Mesenchymal stem cell (in vitro differentiated cells and primary cell): ENCODE results near the gene YTHDC2.

Source experiments
- DNase-seq: peaks from one replicate; pipeline ENCODE4 v3.0.0-alpha.2; 2013
- H2AFZ ChIP-seq: one replicate; pipeline ENCODE4 v1.6.1; 2013; ENCODE audit warnings: low read depth, mild to moderate bottlenecking, control low read depth, inconsistent platforms, low read length, moderate library complexity
- H2AK5ac ChIP-seq: 2 replicates; pipeline ENCODE4 v1.6.1; 2013; ENCODE audit warnings: low read length, moderate library complexity, mild to moderate bottlenecking, inconsistent platforms; ENCODE audit not compliant: severe bottlenecking
- H2BK120ac ChIP-seq: one replicate; pipeline ENCODE4 v1.6.1; 2013; ENCODE audit warnings: low read depth, mild to moderate bottlenecking, inconsistent platforms, low read length, moderate library complexity
- H2BK12ac ChIP-seq, 2 experiments: one replicate each; pipeline ENCODE4 v1.6.1; 2013; ENCODE audit warnings: inconsistent platforms in 2 of 2, low read length in 2 of 2, mild to moderate bottlenecking in 2 of 2, moderate library complexity in 2 of 2, control low read depth in 1 of 2
- H2BK15ac ChIP-seq: one replicate; pipeline ENCODE4 v1.6.1; 2013; ENCODE audit warnings: mild to moderate bottlenecking, low read depth, inconsistent platforms; ENCODE audit not compliant: poor library complexity, severe bottlenecking
- H2BK5ac ChIP-seq: 2 replicates; pipeline ENCODE4 v1.6.1; 2013; ENCODE audit warnings: low read depth, mild to moderate bottlenecking, low read length, control low read depth, inconsistent platforms; ENCODE audit not compliant: poor library complexity, severe bottlenecking
- H3K14ac ChIP-seq, 2 experiments: one replicate each; pipeline ENCODE4 v1.6.1; 2013; ENCODE audit warnings: inconsistent platforms in 2 of 2, low read length in 2 of 2, control low read depth in 1 of 2, mild to moderate bottlenecking in 1 of 2, moderate library complexity in 1 of 2
- H3K18ac ChIP-seq, 2 experiments: one replicate each; pipeline ENCODE4 v1.6.1; 2013; ENCODE audit warnings: inconsistent platforms in 2 of 2, low read length in 2 of 2, control low read depth in 1 of 2, low read depth in 1 of 2, mild to moderate bottlenecking in 1 of 2
- H3K23ac ChIP-seq, 2 experiments: one replicate each; pipeline ENCODE4 v1.6.1; 2013; ENCODE audit warnings: inconsistent platforms in 2 of 2, low read length in 2 of 2, mild to moderate bottlenecking in 2 of 2, moderate library complexity in 2 of 2, control low read depth in 1 of 2
- H3K27ac ChIP-seq: 2 replicates; pipeline ENCODE4 v1.5.1; 2013; ENCODE audit warnings: mild to moderate bottlenecking, moderate library complexity, low read length, control low read depth, inconsistent platforms; ENCODE audit not compliant: poor library complexity, severe bottlenecking
- H3K27me3 ChIP-seq, 2 experiments: 2 replicates each; pipeline versions ENCODE4 v1.6.1 to v1.7.0; 2013; ENCODE audit warnings: low read length in 2 of 2, mild to moderate bottlenecking in 2 of 2, moderate library complexity in 2 of 2, control low read depth in 1 of 2, inconsistent platforms in 1 of 2; ENCODE audit not compliant: control insufficient read depth in 1 of 2, insufficient read depth in 1 of 2
- H3K36me3 ChIP-seq, 2 experiments: 2 replicates each; pipeline versions ENCODE4 v1.6.1 to v1.7.0; 2013; ENCODE audit warnings: low read length in 2 of 2, control low read depth in 1 of 2, inconsistent platforms in 1 of 2, low read depth in 1 of 2, mild to moderate bottlenecking in 1 of 2; ENCODE audit not compliant: insufficient read depth in 2 of 2, control insufficient read depth in 1 of 2
- H3K4ac ChIP-seq, 2 experiments: one replicate each; pipeline ENCODE4 v1.6.1; 2013; ENCODE audit warnings: inconsistent platforms in 2 of 2, low read length in 2 of 2, mild to moderate bottlenecking in 2 of 2, moderate library complexity in 2 of 2, control low read depth in 1 of 2, low read depth in 1 of 2
- H3K4me1 ChIP-seq: 2 replicates; pipeline ENCODE4 v1.6.1; 2013; ENCODE audit warnings: low read depth, low read length, control low read depth; ENCODE audit not compliant: control insufficient read depth, insufficient read depth
- H3K4me2 ChIP-seq: 2 replicates; pipeline ENCODE4 v1.6.1; 2013; ENCODE audit warnings: low read length, mild to moderate bottlenecking, inconsistent platforms; ENCODE audit not compliant: poor library complexity, severe bottlenecking
- H3K4me3 ChIP-seq, 2 experiments: 2 replicates each; pipeline versions ENCODE4 v1.5.1 to v1.7.0; 2013; ENCODE audit warnings: low read length in 2 of 2, mild to moderate bottlenecking in 2 of 2, control low read depth in 1 of 2, low read depth in 1 of 2; ENCODE audit not compliant: insufficient read depth in 1 of 2
- H3K79me1 ChIP-seq: replicated peaks from 2 replicates; pipeline ENCODE4 v1.6.1; 2013; ENCODE audit warnings: mild to moderate bottlenecking, control low read depth, low read length, inconsistent platforms; ENCODE audit not compliant: poor library complexity, severe bottlenecking
- H3K9ac ChIP-seq: 2 replicates; pipeline ENCODE4 v1.7.0; 2013; ENCODE audit warnings: mild to moderate bottlenecking, low read length, moderate library complexity
- H3K9me3 ChIP-seq: 2 replicates; pipeline ENCODE4 v1.7.0; 2013; ENCODE audit warnings: mild to moderate bottlenecking, low read length; ENCODE audit not compliant: control insufficient read depth
- H4K8ac ChIP-seq: one replicate; pipeline ENCODE4 v1.6.1; 2013; ENCODE audit warnings: inconsistent platforms, mild to moderate bottlenecking, low read length, moderate library complexity
- H4K91ac ChIP-seq: one replicate; pipeline ENCODE4 v1.6.1; 2013; ENCODE audit warnings: mild to moderate bottlenecking, low read length, inconsistent platforms
- WGBS: methylation state at CpG from one replicate; pipeline ENCODE4 v1.1.7; 2013; ENCODE audit warnings: mixed read lengths; 5-methylcytosine and 5-hydroxymethylcytosine counted together

The YTHDC2 gene

DNA sequence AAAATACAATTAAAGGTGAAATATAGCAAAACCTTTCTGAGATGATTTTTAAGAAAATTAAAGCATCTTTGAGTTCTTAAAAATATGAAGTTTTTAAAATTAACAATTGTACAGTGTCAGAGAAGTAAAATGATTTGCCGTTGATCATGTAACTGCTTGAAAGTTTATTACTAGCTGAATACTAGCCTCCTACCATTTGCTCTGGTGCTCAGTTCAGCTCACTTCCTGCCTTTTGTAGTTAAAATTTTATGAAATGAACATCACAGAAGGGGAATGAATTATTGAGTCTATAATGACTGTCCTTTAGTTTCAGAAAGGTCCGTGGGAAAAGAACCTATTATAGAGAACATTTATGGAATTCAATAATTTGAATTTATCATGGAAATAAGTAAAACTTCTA is 9.7 kb downstream of the YTHDC2 start:
- Histone ChIP-seq H3K36me3 (peaks cover 3 to 13% of the 10 kb centered on the region in 2 experiments), H3K18ac (no peak overlapping the region), H3K23ac (no peak overlapping the region), H3K4me1 (no peaks in the 10 kb centered on the region), H2BK120ac (no peak overlapping the region), H2BK12ac (no peak overlapping the region), H3K27ac (no peak overlapping the region), H3K4me2 (no peak overlapping the region), H3K79me1 (peaks cover 10% of the 10 kb centered on the region), H2AK5ac (no peak overlapping the region), H4K8ac (no peak overlapping the region), H2BK15ac (no peak overlapping the region), H3K4ac (no peak overlapping the region), H4K91ac (no peak overlapping the region), H3K9me3 (no peaks in the 10 kb centered on the region), H2AFZ (no peak overlapping the region), H3K14ac (no peak overlapping the region), H2BK5ac (no peak overlapping the region), H3K9ac (no peak overlapping the region), H3K4me3 (no peak overlapping the region), H3K27me3 (no peaks in the 10 kb centered on the region)
- WGBS: 100% methylated on average over 1 of the region's 2 CpGs
- DNase-seq: no peak

DNA sequence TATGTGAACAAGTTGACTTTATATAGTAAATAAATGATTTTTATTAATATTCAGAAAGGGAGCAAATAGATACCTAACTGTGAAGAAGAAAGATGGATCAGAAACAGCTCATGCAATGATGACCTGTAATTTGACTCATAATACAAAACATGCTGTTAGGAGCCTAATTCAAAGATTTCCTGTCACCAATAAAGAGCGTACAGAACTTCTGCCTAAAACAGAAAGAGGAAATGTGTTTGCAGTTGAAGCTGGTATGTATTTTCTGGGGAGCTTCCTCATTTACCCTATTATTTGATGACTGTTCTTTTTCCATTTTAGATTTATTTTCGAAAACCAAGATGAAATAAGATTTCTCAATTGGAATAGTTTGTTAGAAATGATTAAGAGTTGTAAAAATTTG is 11.4 kb downstream of the YTHDC2 start:
- DNase-seq: no peak
- Histone ChIP-seq H2BK120ac (no peak overlapping the region), H2BK12ac (no peak overlapping the region), H3K27me3 (no peaks in the 10 kb centered on the region), H4K8ac (no peak overlapping the region), H3K9ac (no peak overlapping the region), H3K4me3 (no peak overlapping the region), H3K27ac (no peak overlapping the region), H3K79me1 (peaks cover 10% of the 10 kb centered on the region), H3K4me2 (no peak overlapping the region), H3K14ac (no peak overlapping the region), H4K91ac (no peak overlapping the region), H3K4ac (no peak overlapping the region), H3K36me3 (peaks cover 0 to 21% of the 10 kb centered on the region in 2 experiments), H3K9me3 (no peaks in the 10 kb centered on the region), H2BK15ac (no peak overlapping the region), H3K18ac (no peak overlapping the region), H2AFZ (no peak overlapping the region), H2BK5ac (no peak overlapping the region), H3K4me1 (no peaks in the 10 kb centered on the region), H2AK5ac (no peak overlapping the region), H3K23ac (no peak overlapping the region)
- no CpG with 5 or more reads among the region's 2 CpGs for WGBS

- 82% methylated on average over 4 of the region's 4 CpGs for WGBS
- Histone ChIP-seq H3K23ac (no peak overlapping the region), H3K4me1 (no peaks in the 10 kb centered on the region), H3K4me3 (no peak overlapping the region), H3K4ac (no peak overlapping the region), H2AFZ (no peak overlapping the region), H2BK15ac (no peak overlapping the region), H3K27ac (no peak overlapping the region), H2BK120ac (no peak overlapping the region), H2BK12ac (no peak overlapping the region), H2AK5ac (no peak overlapping the region), H2BK5ac (no peak overlapping the region), H3K27me3 (no peaks in the 10 kb centered on the region), H4K91ac (no peak overlapping the region), H3K18ac (no peak overlapping the region), H3K36me3 (peaks cover 3 to 35% of the 10 kb centered on the region in 2 experiments), H3K79me1 (peaks cover 15% of the 10 kb centered on the region), H3K14ac (no peak overlapping the region), H3K9ac (no peak overlapping the region), H3K4me2 (no peak overlapping the region), H3K9me3 (peaks cover 12% of the 10 kb centered on the region), H4K8ac (no peak overlapping the region)
- no peak for DNase-seq
These were observed 12.9 kb downstream of the YTHDC2 start for GRCh38 chr5:113526421-113526820.

GRCh38 chr5:113527746-113528145 is 14.3 kb downstream of the YTHDC2 start:
- H3K4ac ChIP-seq: no peak overlapping the region
- no peak overlapping the region for H3K4me3 ChIP-seq
- no peak overlapping the region for H2BK120ac ChIP-seq
- no peak overlapping the region for H3K27ac ChIP-seq
- H4K91ac ChIP-seq: no peak overlapping the region
- no peak for DNase-seq
- WGBS: 99% methylated on average over 4 of the region's 5 CpGs
- no peak overlapping the region for H2AK5ac ChIP-seq
- no peak overlapping the region for H3K23ac ChIP-seq
- H3K4me1 ChIP-seq: no peaks in the 10 kb centered on the region
- no peak overlapping the region for H2BK12ac ChIP-seq
- no peaks in the 10 kb centered on the region for H3K27me3 ChIP-seq
- H3K36me3 ChIP-seq: peaks cover 3 to 38% of the 10 kb centered on the region in 2 experiments
- no peak overlapping the region for H3K9ac ChIP-seq
- H3K9me3 ChIP-seq: peaks cover 12% of the 10 kb centered on the region
- peaks cover 15% of the 10 kb centered on the region for H3K79me1 ChIP-seq
- no peak overlapping the region for H3K14ac ChIP-seq
- no peak overlapping the region for H3K18ac ChIP-seq
- H4K8ac ChIP-seq: no peak overlapping the region
- H2BK5ac ChIP-seq: no peak overlapping the region
- H2BK15ac ChIP-seq: no peak overlapping the region
- no peak overlapping the region for H2AFZ ChIP-seq
- no peak overlapping the region for H3K4me2 ChIP-seq
